HepG2 (cell line): ENCODE data around the gene CYP4B1. TPM values are rescaled to one million over a fixed set of nuclear protein-coding genes. Genes with fewer than 3 reads are reported as not detected.
A peak's percentile ranks its signal among the peaks of the same experiment; 100 is the strongest.

Experiments used
- ATAC-seq: fragments of 200-7000 bp; cut with Tn5 transposase; 3 replicates; pipeline ENCODE4 v1.9.1; 2020; ENCODE audit warnings: mild to moderate bottlenecking, moderate library complexity
- BruUV-seq: library from RNA; stranded (reverse); fragments of 400-500 nt; replicated peaks from 2 replicates; lab custom pipeline; 2021; lab: Mats Ljungman, UMichigan
- CTCF ChIA-PET: fragments of 300-600 bp; formaldehyde crosslinking; extraction: SDS; loops from one replicate; lab custom pipeline; 2021; ENCODE audit warnings: low total read pairs, inconsistent platforms, low intra/inter-chr PET ratio; lab: Yijun Ruan, JAX
- POLR2A ChIA-PET: fragments of 350-600 bp; sonication (Branson Sonifier 250); formaldehyde crosslinking; loops from one replicate; lab custom pipeline; 2020; ENCODE audit warnings: antibody characterized with exemption, inconsistent platforms; lab: Yijun Ruan, JAX
- DNase-seq: peaks from one replicate; pipeline ENCODE4 v3.0.0-alpha.2; 2015; ENCODE audit warnings: low spot score
- FAIRE-seq: peaks from 3 replicates; lab custom pipeline; 2011; peaks lifted over from hg19 to GRCh38; lab: Jason Lieb, UNC
- H2AFZ ChIP-seq: one replicate; pipeline ENCODE4 v1.6.1; 2011; ENCODE audit warnings: low read length, inconsistent platforms
- H3K27ac ChIP-seq: fragments of 300-600 bp; 3 replicates; pipeline ENCODE4 v1.8.0; 2011; ENCODE audit warnings: mixed run types, mild to moderate bottlenecking, mixed read lengths, low read length, inconsistent platforms; ENCODE audit not compliant: insufficient read depth; ENCODE audit errors: extremely low read length
- H3K27me3 ChIP-seq, 2 experiments: fragments of 200-600 bp in 1 of 2; 2 replicates in 1 of 2; 3 replicates in 1 of 2; pipeline versions ENCODE4 v1.6.0 to v1.8.0; 2011; ENCODE audit warnings: low read length in 2 of 2, mild to moderate bottlenecking in 2 of 2, moderate library complexity in 2 of 2, inconsistent platforms in 1 of 2; ENCODE audit not compliant: insufficient read depth in 2 of 2, control insufficient read depth in 1 of 2
- H3K36me3 ChIP-seq, 2 experiments: fragments of 200-600 bp in 1 of 2; replicated peaks in 1 of 2; 2 replicates in 1 of 2; 3 replicates in 1 of 2; pipeline versions ENCODE4 v1.5.1 to v1.8.0; 2011; ENCODE audit warnings: low read length in 2 of 2, inconsistent platforms in 1 of 2; ENCODE audit not compliant: insufficient read depth in 2 of 2, control insufficient read depth in 1 of 2
- H3K4me1 ChIP-seq: 2 replicates; pipeline ENCODE4 v1.5.1; 2012; ENCODE audit warnings: low read length, inconsistent platforms; ENCODE audit not compliant: insufficient read depth
- H3K4me2 ChIP-seq: 2 replicates; pipeline ENCODE4 v1.6.0; 2011; ENCODE audit warnings: low read depth, low read length, inconsistent platforms
- H3K4me3 ChIP-seq, 3 experiments: fragments of 200-600 bp in 1 of 3; sonication (generic), shearing (Covaris generic) in 1 of 3; replicated peaks in 1 of 3; 2 replicates each; pipeline ENCODE4 v1.5.1; 2011 to 2016; ENCODE audit warnings: low read length in 3 of 3, inconsistent platforms in 2 of 3, low read depth in 2 of 3, mild to moderate bottlenecking in 2 of 3, control low read depth in 1 of 3, mixed read lengths in 1 of 3; ENCODE audit not compliant: insufficient read depth in 1 of 3
- H3K79me2 ChIP-seq: one replicate; pipeline ENCODE4 v1.6.1; 2011; ENCODE audit warnings: low read length, inconsistent platforms; ENCODE audit not compliant: insufficient read depth
- H3K9ac ChIP-seq: 2 replicates; pipeline ENCODE4 v1.6.0; 2011; ENCODE audit warnings: mild to moderate bottlenecking, low read depth, low read length, inconsistent platforms; ENCODE audit not compliant: insufficient read depth
- H3K9me3 ChIP-seq: 2 replicates; pipeline ENCODE4 v1.5.1; 2012; ENCODE audit warnings: mild to moderate bottlenecking, low read length
- H4K20me1 ChIP-seq: 2 replicates; pipeline ENCODE4 v1.6.0; 2011; ENCODE audit warnings: inconsistent platforms, mild to moderate bottlenecking, low read length, moderate library complexity; ENCODE audit not compliant: insufficient read depth
- CAMTA2 ChIP-seq: sonication (generic); formaldehyde crosslinking; IDR thresholded peaks from 2 replicates; pipeline ENCODE4 v1.4.0; 2020; ENCODE audit warnings: mild to moderate bottlenecking, missing genetic modification reagents, borderline replicate concordance
- CEBPB ChIP-seq: IDR thresholded peaks from 2 replicates; pipeline ENCODE4 v1.6.1; 2011; ENCODE audit warnings: low read depth, low read length, improper control_type of control experiment, borderline replicate concordance
- MAFF ChIP-seq: IDR thresholded peaks from 2 replicates; pipeline ENCODE4 v1.6.1; 2011; ENCODE audit warnings: low read depth, low read length, improper control_type of control experiment
- MAFK ChIP-seq, 2 experiments: IDR thresholded peaks in 1 of 2; conservative IDR thresholded peaks in 1 of 2; 2 replicates each; pipeline ENCODE4 v1.6.1; 2011; ENCODE audit warnings: improper control_type of control experiment in 2 of 2, low read length in 2 of 2
- ZFP1 ChIP-seq: IDR thresholded peaks from 2 replicates; pipeline ENCODE4 v1.6.1; 2016
- ZNF207 ChIP-seq: fragments of 450-650 bp; IDR thresholded peaks from 2 replicates; pipeline ENCODE4 v1.6.1; 2016; ENCODE audit warnings: antibody characterized with exemption, borderline replicate concordance
- WGBS: methylation state at CpG from one replicate; pipeline ENCODE4 v1.1.6; 2017; ENCODE audit warnings: low lambda C conversion rate; 5-methylcytosine and 5-hydroxymethylcytosine counted together
- in situ Hi-C: cut with HindIII; loops from 2 replicates; pipeline ENCODE4 v1.10.0; 2017; ENCODE audit warnings: low pct_unique_long_range_greater_than_20kb; ENCODE audit not compliant: extremely low pct_ligation_motif_present
- intact Hi-C: fragments of 100-400 bp; cut with micrococcal nuclease; formaldehyde crosslinking; loops from one replicate; pipeline ENCODE4 v1.10.0; 2022; ENCODE audit not compliant: unreplicated experiment
- polyA plus RNA-seq, 8 experiments: library from polyadenylated mRNA; depleted of rRNA in 3 of 8; stranded (reverse) in 7 of 8; unstranded in 1 of 8; fragments of >200 nt; fragmentation: Illumina TruSeq in 4 of 8; extraction: Trizol in 4 of 8; gene quantifications; 2 replicates each; pipeline versions ENCODE4 v1.2.1 to v1.2.3, GENCODE V29; 2011 to 2016; ENCODE audit warnings: low read depth in 4 of 8, missing spikeins in 1 of 8, mixed read lengths in 1 of 8; ENCODE audit not compliant: insufficient read depth in 1 of 8
- total RNA-seq, 5 experiments: library from RNA; depleted of rRNA; stranded (reverse); fragments of >200 nt; fragmentation: Illumina TruSeq; extraction: Trizol; gene quantifications; 2 replicates each; pipeline ENCODE4 v1.2.3, GENCODE V29; 2016; ENCODE audit warnings: low read depth in 1 of 5
- TF ChIP-seq, protein P1 (sequence below): sonication (generic); formaldehyde crosslinking; IDR thresholded peaks from one replicate; pipeline ENCODE4 v1.5.1; 2020; ENCODE audit warnings: mild to moderate bottlenecking, missing genetic modification reagents; ENCODE audit errors: not compliant biosample characterization

CYP4B1 gene
- total and polyA plus RNA-seq, 2 of the 13 experiments (the other 11 are each of a cell fraction or from before 2014, with no cell fraction given): 0.03 TPM; not detected in 1

DNA sequence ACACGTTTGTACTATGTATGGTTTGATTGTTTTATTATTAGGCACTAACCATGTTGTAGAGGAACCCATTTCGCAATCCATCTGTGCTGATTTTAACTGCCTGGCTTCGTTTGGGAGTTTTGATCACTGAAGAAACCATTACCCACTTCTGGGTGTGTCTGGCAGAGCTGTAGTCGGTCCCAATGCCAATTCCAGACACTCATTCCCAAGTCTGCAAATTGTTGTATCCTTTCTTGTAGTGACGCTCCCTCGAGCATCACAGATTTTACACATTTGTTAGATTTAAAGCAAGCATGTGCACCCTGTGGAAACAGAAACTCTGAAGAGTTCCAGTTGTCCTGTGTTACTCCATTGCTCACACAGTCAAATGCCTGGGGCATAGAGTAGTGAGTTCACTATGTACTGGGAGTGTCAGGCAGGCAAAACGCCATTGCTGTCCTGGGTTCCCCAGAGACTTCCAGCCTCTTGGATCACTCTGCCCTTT lies 48.9 kb upstream of the CYP4B1 start:
- H3K36me3 ChIP-seq: no peaks in the 10 kb centered on the region
- BruUV-seq: no TSS peak
- no peak overlapping the region for H3K27ac ChIP-seq
- in situ Hi-C loops (loop anchor here (10.0 kb wide), 1 partner anchor 245 kb away; no protein-coding TSS in a partner anchor), intact Hi-C loops (loop anchor here (10.0 kb wide), 1 partner anchor 185 kb away; no protein-coding TSS in a partner anchor)
- POLR2A ChIA-PET: no interaction called here
- FAIRE-seq: no peak
- 6% methylated on average over 7 of the region's 7 CpGs for WGBS
- H3K9me3 ChIP-seq: no peaks in the 10 kb centered on the region
- no peaks in the 10 kb centered on the region for H3K27me3 ChIP-seq
- no peak overlapping the region for H3K9ac ChIP-seq
- DNase-seq: no peak
- no peak for TF ChIP-seq ZFP1 (CRISPR knock-in tag)
- peak; percentile 30; the same call in 1 of the 2 replicates for TF ChIP-seq CEBPB
- peaks cover 5% of the 10 kb centered on the region for H3K4me1 ChIP-seq
- H4K20me1 ChIP-seq: no peaks in the 10 kb centered on the region
- no peak overlapping the region for H2AFZ ChIP-seq
- no peak overlapping the region for H3K4me2 ChIP-seq
- no peak overlapping the region for H3K4me3 ChIP-seq
- CTCF ChIA-PET: no interaction called here
- ATAC-seq: no peak
- H3K79me2 ChIP-seq: no peaks in the 10 kb centered on the region

GRCh38 chr1:46753985-46754384 lies 44.9 kb upstream of the CYP4B1 start:
- TF ChIP-seq ZNF207 (no peak), MAFF (peak; percentile 72), MAFK (conservative IDR thresholded peaks at IDR 0.05 in 1 of 2, IDR thresholded peaks at IDR 0.05 in 1 of 2; ENCODE audit: low read length in 2 of 2) (peak; percentile 60 to 88; a peak in 3 of 4 replicates), CAMTA2 (CRISPR knock-in tag) (no peak)
- TF ChIP-seq, protein P1, sequence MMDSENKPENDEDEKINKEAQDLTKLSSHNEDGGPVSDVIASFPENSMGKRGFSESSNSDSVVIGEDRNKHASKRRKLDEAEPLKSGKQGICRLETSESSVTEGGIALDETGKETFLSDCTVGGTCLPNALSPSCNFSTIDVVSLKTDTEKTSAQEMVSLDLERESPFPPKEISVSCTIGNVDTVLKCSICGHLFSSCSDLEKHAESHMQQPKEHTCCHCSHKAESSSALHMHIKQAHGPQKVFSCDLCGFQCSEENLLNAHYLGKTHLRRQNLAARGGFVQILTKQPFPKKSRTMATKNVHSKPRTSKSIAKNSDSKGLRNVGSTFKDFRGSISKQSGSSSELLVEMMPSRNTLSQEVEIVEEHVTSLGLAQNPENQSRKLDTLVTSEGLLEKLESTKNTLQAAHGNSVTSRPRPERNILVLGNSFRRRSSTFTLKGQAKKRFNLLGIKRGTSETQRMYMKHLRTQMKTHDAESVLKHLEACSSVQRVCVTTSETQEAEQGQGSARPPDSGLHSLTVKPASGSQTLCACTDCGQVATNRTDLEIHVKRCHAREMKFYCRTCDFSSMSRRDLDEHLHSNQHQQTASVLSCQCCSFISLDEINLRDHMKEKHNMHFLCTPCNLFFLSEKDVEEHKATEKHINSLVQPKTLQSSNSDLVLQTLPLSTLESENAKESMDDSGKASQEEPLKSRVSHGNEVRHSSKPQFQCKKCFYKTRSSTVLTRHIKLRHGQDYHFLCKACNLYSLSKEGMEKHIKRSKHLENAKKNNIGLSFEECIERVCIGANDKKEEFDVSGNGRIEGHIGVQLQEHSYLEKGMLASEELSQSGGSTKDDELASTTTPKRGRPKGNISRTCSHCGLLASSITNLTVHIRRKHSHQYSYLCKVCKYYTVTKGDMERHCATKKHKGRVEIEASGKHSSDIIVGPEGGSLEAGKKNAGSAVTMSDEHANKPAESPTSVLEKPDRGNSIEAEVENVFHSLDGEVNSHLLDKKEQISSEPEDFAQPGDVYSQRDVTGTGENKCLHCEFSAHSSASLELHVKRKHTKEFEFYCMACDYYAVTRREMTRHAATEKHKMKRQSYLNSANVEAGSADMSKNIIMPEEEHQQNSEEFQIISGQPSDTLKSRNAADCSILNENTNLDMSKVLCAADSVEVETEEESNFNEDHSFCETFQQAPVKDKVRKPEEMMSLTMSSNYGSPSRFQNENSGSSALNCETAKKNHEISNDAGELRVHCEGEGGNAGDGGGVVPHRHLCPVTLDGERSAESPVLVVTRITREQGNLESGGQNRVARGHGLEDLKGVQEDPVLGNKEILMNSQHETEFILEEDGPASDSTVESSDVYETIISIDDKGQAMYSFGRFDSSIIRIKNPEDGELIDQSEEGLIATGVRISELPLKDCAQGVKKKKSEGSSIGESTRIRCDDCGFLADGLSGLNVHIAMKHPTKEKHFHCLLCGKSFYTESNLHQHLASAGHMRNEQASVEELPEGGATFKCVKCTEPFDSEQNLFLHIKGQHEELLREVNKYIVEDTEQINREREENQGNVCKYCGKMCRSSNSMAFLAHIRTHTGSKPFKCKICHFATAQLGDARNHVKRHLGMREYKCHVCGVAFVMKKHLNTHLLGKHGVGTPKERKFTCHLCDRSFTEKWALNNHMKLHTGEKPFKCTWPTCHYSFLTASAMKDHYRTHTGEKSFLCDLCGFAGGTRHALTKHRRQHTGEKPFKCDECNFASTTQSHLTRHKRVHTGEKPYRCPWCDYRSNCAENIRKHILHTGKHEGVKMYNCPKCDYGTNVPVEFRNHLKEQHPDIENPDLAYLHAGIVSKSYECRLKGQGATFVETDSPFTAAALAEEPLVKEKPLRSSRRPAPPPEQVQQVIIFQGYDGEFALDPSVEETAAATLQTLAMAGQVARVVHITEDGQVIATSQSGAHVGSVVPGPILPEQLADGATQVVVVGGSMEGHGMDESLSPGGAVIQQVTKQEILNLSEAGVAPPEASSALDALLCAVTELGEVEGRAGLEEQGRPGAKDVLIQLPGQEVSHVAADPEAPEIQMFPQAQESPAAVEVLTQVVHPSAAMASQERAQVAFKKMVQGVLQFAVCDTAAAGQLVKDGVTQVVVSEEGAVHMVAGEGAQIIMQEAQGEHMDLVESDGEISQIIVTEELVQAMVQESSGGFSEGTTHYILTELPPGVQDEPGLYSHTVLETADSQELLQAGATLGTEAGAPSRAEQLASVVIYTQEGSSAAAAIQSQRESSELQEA (CRISPR knock-in tag): no peak
- no TSS peak for BruUV-seq
- H3K4me3 ChIP-seq: no peak overlapping the region
- peaks cover 8% of the 10 kb centered on the region for H3K4me1 ChIP-seq
- no peaks in the 10 kb centered on the region for H3K79me2 ChIP-seq
- 0% methylated on average over 1 of the region's 1 CpG for WGBS
- ChIA-PET POLR2A (no interaction called here), CTCF (no interaction called here)
- H3K27ac ChIP-seq: no peak overlapping the region
- FAIRE-seq: no peak
- H3K27me3 ChIP-seq: no peaks in the 10 kb centered on the region
- no peak overlapping the region for H3K4me2 ChIP-seq
- H3K9ac ChIP-seq: no peak overlapping the region
- no peaks in the 10 kb centered on the region for H3K9me3 ChIP-seq
- intact Hi-C loops: no loop called here
- no peak for DNase-seq
- H2AFZ ChIP-seq: no peak overlapping the region
- H4K20me1 ChIP-seq: no peaks in the 10 kb centered on the region
- ATAC-seq: no peak
- no peaks in the 10 kb centered on the region for H3K36me3 ChIP-seq
- in situ Hi-C loops: no loop called here
